RWPE1 (cell line): ENCODE results near the gene TOP2A.

Experiments
- CTCF ChIA-PET: fragments of 350-600 bp; sonication (Branson Sonifier 250); formaldehyde crosslinking; extraction: SDS; loops from one replicate; lab custom pipeline; 2021; lab: Yijun Ruan, JAX
- POLR2A ChIA-PET: fragments of 400-600 bp; formaldehyde crosslinking; extraction: SDS; loops from one replicate; lab custom pipeline; 2020; ENCODE audit warnings: antibody characterized with exemption; ENCODE audit not compliant: low non-redundant PET; lab: Yijun Ruan, JAX
- DNase-seq: peaks from one replicate; pipeline ENCODE4 v3.0.0; 2012; ENCODE audit warnings: low spot score
- H3K27ac ChIP-seq: fragments of 450-650 bp; 2 replicates; pipeline ENCODE4 v1.5.1; 2017
- TF ChIP-seq, protein P1 (sequence below): fragments of 450-650 bp; conservative IDR thresholded peaks from 2 replicates; pipeline ENCODE4 v1.5.1; 2017; ENCODE audit warnings: low read depth, mild to moderate bottlenecking

The TOP2A gene

DNA sequence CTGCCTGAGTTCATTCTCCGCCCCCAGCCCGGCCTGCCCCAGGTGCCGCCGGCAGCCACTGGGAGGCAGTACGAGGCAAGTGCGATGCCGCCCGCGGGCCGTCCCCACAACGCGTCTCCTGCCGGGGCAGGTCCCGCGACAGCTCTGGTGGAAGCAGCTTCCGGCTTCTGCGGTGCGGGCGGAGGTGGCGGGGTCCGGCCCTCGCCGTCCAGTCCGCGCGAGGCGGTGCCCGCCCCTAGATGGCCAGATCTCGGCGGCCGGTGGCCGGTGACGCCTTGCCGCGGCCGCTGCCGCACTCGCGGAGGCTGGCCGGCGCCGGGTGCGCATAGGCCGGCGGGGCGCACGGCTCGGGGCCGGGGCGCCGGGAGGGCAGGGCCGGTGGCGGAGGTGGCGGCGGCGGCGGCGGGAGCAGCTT is 55.0 kb downstream of the TOP2A start:
- CTCF ChIA-PET = interaction anchor here (0.6 to 1.1 kb wide), 2 partner anchors 14 to 171 kb away, joined by 3 to 8 read pairs; no protein-coding TSS in a partner anchor
- no peak overlapping the region for H3K27ac ChIP-seq
- TF ChIP-seq, protein P1, sequence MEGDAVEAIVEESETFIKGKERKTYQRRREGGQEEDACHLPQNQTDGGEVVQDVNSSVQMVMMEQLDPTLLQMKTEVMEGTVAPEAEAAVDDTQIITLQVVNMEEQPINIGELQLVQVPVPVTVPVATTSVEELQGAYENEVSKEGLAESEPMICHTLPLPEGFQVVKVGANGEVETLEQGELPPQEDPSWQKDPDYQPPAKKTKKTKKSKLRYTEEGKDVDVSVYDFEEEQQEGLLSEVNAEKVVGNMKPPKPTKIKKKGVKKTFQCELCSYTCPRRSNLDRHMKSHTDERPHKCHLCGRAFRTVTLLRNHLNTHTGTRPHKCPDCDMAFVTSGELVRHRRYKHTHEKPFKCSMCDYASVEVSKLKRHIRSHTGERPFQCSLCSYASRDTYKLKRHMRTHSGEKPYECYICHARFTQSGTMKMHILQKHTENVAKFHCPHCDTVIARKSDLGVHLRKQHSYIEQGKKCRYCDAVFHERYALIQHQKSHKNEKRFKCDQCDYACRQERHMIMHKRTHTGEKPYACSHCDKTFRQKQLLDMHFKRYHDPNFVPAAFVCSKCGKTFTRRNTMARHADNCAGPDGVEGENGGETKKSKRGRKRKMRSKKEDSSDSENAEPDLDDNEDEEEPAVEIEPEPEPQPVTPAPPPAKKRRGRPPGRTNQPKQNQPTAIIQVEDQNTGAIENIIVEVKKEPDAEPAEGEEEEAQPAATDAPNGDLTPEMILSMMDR = peak; percentile 71
- peak; percentile 56 for DNase-seq
- POLR2A ChIA-PET = interaction anchor here (0.8 kb wide), 1 partner anchor 15 kb away, joined by 4 read pairs; no protein-coding TSS in a partner anchor

DNA sequence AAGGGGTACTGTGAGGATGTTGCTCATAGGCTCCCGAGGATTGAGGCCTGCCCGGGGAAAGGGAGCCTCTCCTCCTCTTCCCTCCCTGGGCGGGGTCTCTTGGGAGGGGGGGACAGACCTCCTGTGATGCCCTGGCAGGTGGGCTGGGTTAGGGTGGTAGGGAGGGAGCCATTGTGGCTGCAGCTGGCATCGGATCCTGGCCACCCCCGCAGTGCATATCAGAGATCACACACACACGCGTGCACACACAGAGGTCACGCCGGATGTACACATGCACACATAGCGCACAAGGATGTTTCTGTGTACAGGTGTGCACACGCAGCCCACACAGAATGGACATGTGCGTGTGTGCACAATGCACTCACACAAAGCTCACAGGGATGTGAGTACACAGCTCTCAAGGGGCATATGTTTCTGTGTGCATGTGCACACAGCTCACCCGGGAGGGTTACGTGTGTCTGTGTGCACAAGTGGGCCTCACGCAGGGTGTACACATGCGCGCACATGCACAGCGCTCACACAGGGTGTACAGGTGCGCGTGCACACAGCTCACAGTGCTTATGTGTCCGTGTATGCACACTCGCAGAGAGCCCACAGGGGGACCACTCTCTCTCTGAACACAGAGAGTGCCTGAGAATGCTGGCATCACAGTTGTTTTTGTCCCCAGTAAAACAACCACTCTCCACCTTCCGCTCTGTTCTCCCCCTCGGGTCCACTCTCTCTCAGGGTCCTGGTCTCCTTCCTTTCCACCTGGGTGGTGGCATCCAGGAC is 55.6 kb downstream of the TOP2A start:
- DNase-seq = no peak
- CTCF ChIA-PET = interaction anchor here (0.6 to 1.1 kb wide), 5 partner anchors 24 to 1189 kb away, joined by 3 to 8 read pairs (median 6); no protein-coding TSS in a partner anchor
- no peak overlapping the region for H3K27ac ChIP-seq
- POLR2A ChIA-PET = interaction anchor here (0.8 kb wide), 1 partner anchor 16 kb away, joined by 4 read pairs; no protein-coding TSS in a partner anchor
- TF ChIP-seq, protein P1 = no peak

DNA sequence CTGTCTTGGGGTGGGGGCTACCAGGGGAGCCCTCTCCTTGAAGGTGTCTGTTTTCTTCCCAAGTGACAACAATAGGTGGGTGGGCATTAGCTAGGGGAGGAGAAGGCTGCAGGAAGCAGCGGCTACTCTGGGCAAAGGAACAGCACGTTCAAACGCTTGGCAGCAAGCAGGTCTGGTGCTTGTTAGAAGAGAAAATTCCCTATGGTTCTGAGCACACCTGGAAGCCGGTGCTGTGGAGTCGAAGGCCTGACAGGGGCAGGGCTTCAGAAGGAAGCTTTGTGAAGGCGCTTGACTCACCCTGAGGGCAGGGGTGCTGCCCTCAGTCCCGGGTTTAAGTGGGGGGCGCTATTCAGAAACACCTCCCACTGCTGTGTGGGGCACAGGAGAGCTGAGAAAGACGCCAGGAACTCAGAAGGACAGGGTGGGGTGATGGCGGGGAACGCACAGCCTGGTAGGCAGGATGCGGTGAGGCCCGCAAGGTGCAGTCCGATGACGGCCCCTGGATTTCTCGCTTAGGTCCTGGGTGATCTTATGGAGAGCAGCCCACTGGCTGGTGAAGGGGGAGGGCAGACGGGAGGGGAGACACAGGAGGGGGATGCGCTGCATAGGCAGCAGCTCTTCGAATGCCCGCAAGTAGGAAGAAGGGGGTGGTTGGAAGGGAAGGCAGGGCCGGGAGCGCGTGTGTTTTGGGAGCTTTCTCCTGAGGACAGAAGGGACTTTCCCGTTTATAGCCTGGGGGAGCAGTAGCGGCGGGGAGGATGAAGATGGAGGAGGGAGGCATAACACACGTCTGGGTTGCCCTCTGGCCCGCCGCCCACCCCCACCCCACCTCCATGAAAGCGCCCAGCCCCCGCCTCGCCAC is 56.4 kb downstream of the TOP2A start:
- ChIA-PET POLR2A (no interaction called here), CTCF (interaction anchor here (0.6 to 1.1 kb wide), 3 partner anchors 65 to 1190 kb away, joined by 3 to 6 read pairs (median 3); no protein-coding TSS in a partner anchor)
- H3K27ac ChIP-seq = no peak overlapping the region
- TF ChIP-seq, protein P1 = no peak
- no peak for DNase-seq

DNA sequence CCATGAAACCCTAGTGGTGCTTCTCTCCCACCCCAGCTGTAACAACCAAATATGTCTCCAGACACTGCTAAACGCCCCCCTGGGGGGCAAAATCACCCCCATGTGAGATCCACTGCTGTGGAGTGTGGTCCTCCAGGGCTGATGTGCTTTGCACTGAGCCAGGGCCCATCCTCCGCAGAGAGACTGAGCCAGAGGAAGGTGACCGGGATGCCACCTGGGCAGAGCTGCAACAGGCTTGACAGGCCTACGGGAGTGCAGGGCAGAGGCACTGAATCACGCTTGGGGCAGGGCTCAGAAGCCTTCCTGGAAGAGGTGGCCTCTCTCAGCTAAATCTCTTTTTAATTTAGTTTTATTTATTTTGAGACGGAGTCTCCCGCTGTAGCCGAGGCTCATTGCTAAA is 57.6 kb downstream of the TOP2A start:
- ChIA-PET CTCF (interaction anchor here (2.1 kb wide), 1 partner anchor 88 kb away, joined by 5 read pairs; no protein-coding TSS in a partner anchor), POLR2A (interaction anchor here (0.6 kb wide), 1 partner anchor 67 kb away, joined by 5 read pairs; no protein-coding TSS in a partner anchor)
- H3K27ac ChIP-seq = no peak overlapping the region
- TF ChIP-seq, protein P1 = no peak
- DNase-seq = no peak

DNA sequence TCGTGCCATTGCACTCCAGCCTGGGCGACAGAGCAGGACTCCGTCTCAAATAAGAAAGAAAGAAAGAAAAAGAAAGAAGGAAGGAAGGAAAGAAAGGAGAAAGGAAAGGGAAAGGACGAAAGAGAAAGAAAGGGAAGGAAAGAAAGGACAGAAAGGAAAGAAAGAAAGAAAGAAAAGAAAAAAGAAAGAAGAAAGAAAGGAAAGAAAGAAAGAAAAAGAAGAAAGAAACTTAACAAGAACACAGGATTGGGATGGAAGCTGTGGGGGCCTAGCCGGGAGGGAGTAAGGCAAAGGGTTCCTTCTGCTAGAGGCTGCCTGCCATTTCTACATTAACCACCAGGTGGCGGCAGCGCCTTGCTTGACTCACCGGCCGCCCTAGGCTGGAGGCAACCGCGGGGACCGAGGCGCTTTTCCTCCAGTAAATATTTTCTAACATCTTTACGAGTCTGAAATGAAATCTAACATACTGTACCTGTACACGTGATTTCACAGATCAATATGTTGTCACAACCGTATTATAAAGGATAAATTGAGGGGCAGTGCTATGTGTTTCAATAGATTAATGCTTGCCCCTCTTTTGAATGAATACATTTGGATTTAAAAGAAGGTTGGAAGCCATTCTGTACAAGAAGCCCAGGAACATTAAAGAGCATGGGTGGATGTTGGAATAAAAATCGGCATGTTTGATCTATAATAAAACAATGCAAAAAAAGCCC is 59.2 kb downstream of the TOP2A start:
- DNase-seq = peak; percentile 86
- TF ChIP-seq, protein P1 = peak; percentile 97
- H3K27ac ChIP-seq = peak overlapping the region; percentile 65
- ChIA-PET CTCF (interaction anchor here (0.6 to 2.1 kb wide), 12 partner anchors 14 to 201 kb away, joined by 3 to 6 read pairs (median 4); no protein-coding TSS in a partner anchor), POLR2A (no interaction called here)
